HL-60 (cell line): ENCODE data around the gene SP2.

Source experiments
- GABPA ChIP-seq: IDR thresholded peaks from 2 replicates; pipeline ENCODE4 v1.6.1; 2012; ENCODE audit warnings: low read depth
- POLR2AphosphoS5 ChIP-seq: IDR thresholded peaks from 2 replicates; pipeline ENCODE4 v1.6.1; 2012; ENCODE audit warnings: low read depth
- TF ChIP-seq, protein P1 (sequence below): IDR thresholded peaks from one replicate; pipeline ENCODE4 v1.5.1; 2011; ENCODE audit warnings: low read length, control low read depth, inconsistent platforms; ENCODE audit not compliant: insufficient read depth

DNA sequence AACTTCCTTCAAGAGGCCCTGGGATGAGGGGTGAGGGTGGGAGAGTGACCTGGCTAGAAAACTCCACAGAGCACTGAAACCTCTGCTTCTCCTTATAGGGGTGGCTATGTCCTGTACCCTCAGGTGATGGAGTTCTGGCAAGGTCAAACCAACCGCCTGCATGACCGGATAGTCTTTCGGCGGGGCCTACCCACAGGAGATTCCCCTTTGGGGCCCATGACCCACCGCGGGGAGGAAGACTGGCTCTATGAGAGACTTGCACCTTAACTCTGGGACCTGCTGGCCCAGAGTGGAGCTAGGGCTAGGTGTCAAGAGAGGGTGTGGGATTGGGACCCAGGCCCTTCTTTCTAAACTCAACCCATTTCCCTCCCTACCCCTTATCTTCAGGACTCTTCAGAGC lies 50.5 kb downstream of the SP2 start:
- TF ChIP-seq, protein P1, sequence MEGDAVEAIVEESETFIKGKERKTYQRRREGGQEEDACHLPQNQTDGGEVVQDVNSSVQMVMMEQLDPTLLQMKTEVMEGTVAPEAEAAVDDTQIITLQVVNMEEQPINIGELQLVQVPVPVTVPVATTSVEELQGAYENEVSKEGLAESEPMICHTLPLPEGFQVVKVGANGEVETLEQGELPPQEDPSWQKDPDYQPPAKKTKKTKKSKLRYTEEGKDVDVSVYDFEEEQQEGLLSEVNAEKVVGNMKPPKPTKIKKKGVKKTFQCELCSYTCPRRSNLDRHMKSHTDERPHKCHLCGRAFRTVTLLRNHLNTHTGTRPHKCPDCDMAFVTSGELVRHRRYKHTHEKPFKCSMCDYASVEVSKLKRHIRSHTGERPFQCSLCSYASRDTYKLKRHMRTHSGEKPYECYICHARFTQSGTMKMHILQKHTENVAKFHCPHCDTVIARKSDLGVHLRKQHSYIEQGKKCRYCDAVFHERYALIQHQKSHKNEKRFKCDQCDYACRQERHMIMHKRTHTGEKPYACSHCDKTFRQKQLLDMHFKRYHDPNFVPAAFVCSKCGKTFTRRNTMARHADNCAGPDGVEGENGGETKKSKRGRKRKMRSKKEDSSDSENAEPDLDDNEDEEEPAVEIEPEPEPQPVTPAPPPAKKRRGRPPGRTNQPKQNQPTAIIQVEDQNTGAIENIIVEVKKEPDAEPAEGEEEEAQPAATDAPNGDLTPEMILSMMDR = no peak
- no peak for TF ChIP-seq POLR2AphosphoS5
- no peak for TF ChIP-seq GABPA
